ENCODE data around the gene KCNMA1. TPM values are rescaled to one million over a fixed set of nuclear protein-coding genes. Genes with fewer than 3 reads are reported as not detected.

KCNMA1 gene
- total RNA-seq, 1 experiment from 2014 or later: 0.49 TPM

DNA sequence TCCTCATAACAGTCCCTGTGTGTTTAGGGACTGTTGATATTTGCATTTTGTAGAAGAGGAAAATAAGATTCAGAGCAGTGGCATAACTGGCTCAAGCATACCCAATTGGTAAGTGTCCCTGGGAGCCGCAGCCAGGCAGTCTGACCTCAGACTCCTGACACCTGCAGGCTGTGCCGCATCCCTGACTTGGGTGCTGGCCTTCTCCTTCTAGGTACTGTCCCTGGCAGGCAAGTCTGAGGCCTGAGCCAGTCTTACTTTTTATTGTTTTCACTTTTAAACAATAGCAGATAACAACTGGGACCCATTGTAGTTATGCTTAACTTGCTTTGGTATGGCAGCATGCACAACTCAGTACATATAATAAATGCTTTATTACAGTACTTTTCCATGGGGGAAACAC is 717.0 kb downstream of the KCNMA1 start:
- DNase-seq (ENCODE audit: low read depth, low spot score) (no peak), ATAC-seq (no peak)
- Histone ChIP-seq H3K36me3 (ENCODE audit: control insufficient read depth in 1 of 2, insufficient read depth in 2 of 2, low read length in 2 of 2) (no peaks in the 10 kb centered on the region), H3K4me3 (replicated peaks in 1 of 2; ENCODE audit: low read depth in 1 of 2, low read length in 2 of 2) (no peak overlapping the region), H3K9me3 (ENCODE audit: control insufficient read depth in 1 of 2, insufficient read depth in 1 of 2, low read depth in 1 of 2, low read length in 2 of 2) (no peaks in the 10 kb centered on the region), H3K9ac (ENCODE audit: low read length) (no peak overlapping the region), H3K27me3 (ENCODE audit: insufficient read depth, low read length) (peaks cover 24% of the 10 kb centered on the region), H4K20me1 (ENCODE audit: insufficient read depth) (no peaks in the 10 kb centered on the region), H3K4me1 (ENCODE audit: control insufficient read depth in 1 of 2, insufficient read depth in 2 of 2, low read length in 2 of 2) (no peaks in the 10 kb centered on the region), H3K79me2 (ENCODE audit: insufficient read depth, low read length) (no peaks in the 10 kb centered on the region), H3K9me2 (ENCODE audit: insufficient read depth) (no peaks in the 10 kb centered on the region), H3K27ac (ENCODE audit: low read depth, low read length) (no peak overlapping the region), H2AFZ (ENCODE audit: low read depth, low read length, poor library complexity, severe bottlenecking) (no peak overlapping the region), H3K4me2 (ENCODE audit: low read length) (no peak overlapping the region)
- intact Hi-C loops (cut with micrococcal nuclease): no loop called here
- ChIA-PET RAD21 (ENCODE audit: low non-redundant PET in 1 of 2, low total read pairs in 2 of 2, uncharacterized antibody in 2 of 2, unreplicated experiment in 2 of 2) (no interaction called here), CTCF (no interaction called here), POLR2A (no interaction called here)
- no TSS peak for BruUV-seq (replicated peaks)
- TF ChIP-seq POLR2A (IDR thresholded peaks at IDR 0.05; ENCODE audit: borderline replicate concordance, extremely low read depth, insufficient read depth, insufficient read length): no peak
- no peak for TF ChIP-seq TCF7L2 (IDR thresholded peaks at IDR 0.05; ENCODE audit: borderline replicate concordance, extremely low read depth, insufficient read depth, insufficient read length)
- TF ChIP-seq, protein P1, sequence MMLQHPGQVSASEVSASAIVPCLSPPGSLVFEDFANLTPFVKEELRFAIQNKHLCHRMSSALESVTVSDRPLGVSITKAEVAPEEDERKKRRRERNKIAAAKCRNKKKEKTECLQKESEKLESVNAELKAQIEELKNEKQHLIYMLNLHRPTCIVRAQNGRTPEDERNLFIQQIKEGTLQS (IDR thresholded peaks at IDR 0.05): no peak
- TF ChIP-seq CEBPB (IDR thresholded peaks at IDR 0.05; ENCODE audit: low read depth): no peak
- TF ChIP-seq, protein P2, sequence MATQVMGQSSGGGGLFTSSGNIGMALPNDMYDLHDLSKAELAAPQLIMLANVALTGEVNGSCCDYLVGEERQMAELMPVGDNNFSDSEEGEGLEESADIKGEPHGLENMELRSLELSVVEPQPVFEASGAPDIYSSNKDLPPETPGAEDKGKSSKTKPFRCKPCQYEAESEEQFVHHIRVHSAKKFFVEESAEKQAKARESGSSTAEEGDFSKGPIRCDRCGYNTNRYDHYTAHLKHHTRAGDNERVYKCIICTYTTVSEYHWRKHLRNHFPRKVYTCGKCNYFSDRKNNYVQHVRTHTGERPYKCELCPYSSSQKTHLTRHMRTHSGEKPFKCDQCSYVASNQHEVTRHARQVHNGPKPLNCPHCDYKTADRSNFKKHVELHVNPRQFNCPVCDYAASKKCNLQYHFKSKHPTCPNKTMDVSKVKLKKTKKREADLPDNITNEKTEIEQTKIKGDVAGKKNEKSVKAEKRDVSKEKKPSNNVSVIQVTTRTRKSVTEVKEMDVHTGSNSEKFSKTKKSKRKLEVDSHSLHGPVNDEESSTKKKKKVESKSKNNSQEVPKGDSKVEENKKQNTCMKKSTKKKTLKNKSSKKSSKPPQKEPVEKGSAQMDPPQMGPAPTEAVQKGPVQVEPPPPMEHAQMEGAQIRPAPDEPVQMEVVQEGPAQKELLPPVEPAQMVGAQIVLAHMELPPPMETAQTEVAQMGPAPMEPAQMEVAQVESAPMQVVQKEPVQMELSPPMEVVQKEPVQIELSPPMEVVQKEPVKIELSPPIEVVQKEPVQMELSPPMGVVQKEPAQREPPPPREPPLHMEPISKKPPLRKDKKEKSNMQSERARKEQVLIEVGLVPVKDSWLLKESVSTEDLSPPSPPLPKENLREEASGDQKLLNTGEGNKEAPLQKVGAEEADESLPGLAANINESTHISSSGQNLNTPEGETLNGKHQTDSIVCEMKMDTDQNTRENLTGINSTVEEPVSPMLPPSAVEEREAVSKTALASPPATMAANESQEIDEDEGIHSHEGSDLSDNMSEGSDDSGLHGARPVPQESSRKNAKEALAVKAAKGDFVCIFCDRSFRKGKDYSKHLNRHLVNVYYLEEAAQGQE (IDR thresholded peaks at IDR 0.05; ENCODE audit: low read depth): no peak
- no peak for TF ChIP-seq CBX3 (IDR thresholded peaks at IDR 0.05; ENCODE audit: low read depth)
- no peak for TF ChIP-seq ZNF274 (IDR thresholded peaks at IDR 0.05; ENCODE audit: low read depth, low read length)
- TF ChIP-seq FOSL1 (IDR thresholded peaks at IDR 0.05; ENCODE audit: low read depth): no peak
- no peak for TF ChIP-seq EZH2 (IDR thresholded peaks at IDR 0.05)
- no peak for TF ChIP-seq EZH2phosphoT487 (IDR thresholded peaks at IDR 0.05; ENCODE audit: borderline replicate concordance)
- no peak for TF ChIP-seq ZFX (IDR thresholded peaks at IDR 0.05)
- no peak for TF ChIP-seq SIN3A (IDR thresholded peaks at IDR 0.05; ENCODE audit: low read depth)
- TF ChIP-seq ELF1 (IDR thresholded peaks at IDR 0.05; ENCODE audit: borderline replicate concordance, low read depth): no peak
- no peak for TF ChIP-seq SP1 (IDR thresholded peaks at IDR 0.05; ENCODE audit: low read depth)
- no peak for TF ChIP-seq SRF (IDR thresholded peaks at IDR 0.05; ENCODE audit: low read depth)
- TF ChIP-seq POLR2AphosphoS5 (IDR thresholded peaks at IDR 0.05; ENCODE audit: low read depth, low read length): no peak

Measured in HCT116 (cell line).